Progenitor cell of endocrine pancreas (in vitro differentiated cells): ENCODE measurements around the gene GSE1. TPM values are rescaled to one million over a fixed set of nuclear protein-coding genes. Genes with fewer than 3 reads are reported as not detected.

ENCODE experiments used
- DNase-seq: peaks from one replicate; pipeline ENCODE4 v3.0.0; 2021; ENCODE audit warnings: low spot score; ENCODE audit not compliant: unreplicated experiment
- H3K27ac Mint-ChIP-seq: 2 replicates; pipeline ENCODE4 v1.8.0; 2021; ENCODE audit warnings: mild to moderate bottlenecking, moderate library complexity, mixed read lengths
- H3K27me3 Mint-ChIP-seq: 2 replicates; pipeline ENCODE4 v1.8.0; 2021; ENCODE audit warnings: mixed read lengths
- H3K36me3 Mint-ChIP-seq: 2 replicates; pipeline ENCODE4 v1.8.0; 2022; ENCODE audit warnings: mixed read lengths; ENCODE audit not compliant: insufficient read depth
- H3K4me1 Mint-ChIP-seq: 2 replicates; pipeline ENCODE4 v1.8.0; 2021; ENCODE audit warnings: low read depth, mixed read lengths
- H3K4me3 Mint-ChIP-seq: 2 replicates; pipeline ENCODE4 v1.8.0; 2021; ENCODE audit warnings: low read depth, mild to moderate bottlenecking, moderate library complexity, mixed read lengths
- H3K9me3 Mint-ChIP-seq: 2 replicates; pipeline ENCODE4 v1.8.0; 2021; ENCODE audit warnings: low read depth, mixed read lengths
- total RNA-seq: library from RNA; stranded (reverse); gene quantifications from 2 replicates; pipeline ENCODE4 v1.2.1, GENCODE V29; 2021
- TF ChIP-seq, protein P1 (sequence below): fragments of 200-600 bp; sonication (generic); IDR thresholded peaks from one replicate; pipeline ENCODE4 v1.5.0; 2021; ENCODE audit warnings: antibody characterized with exemption, mild to moderate bottlenecking; ENCODE audit not compliant: unreplicated experiment

GSE1 gene
- total RNA-seq, 1 donor from 2014 or later = 136 TPM

DNA sequence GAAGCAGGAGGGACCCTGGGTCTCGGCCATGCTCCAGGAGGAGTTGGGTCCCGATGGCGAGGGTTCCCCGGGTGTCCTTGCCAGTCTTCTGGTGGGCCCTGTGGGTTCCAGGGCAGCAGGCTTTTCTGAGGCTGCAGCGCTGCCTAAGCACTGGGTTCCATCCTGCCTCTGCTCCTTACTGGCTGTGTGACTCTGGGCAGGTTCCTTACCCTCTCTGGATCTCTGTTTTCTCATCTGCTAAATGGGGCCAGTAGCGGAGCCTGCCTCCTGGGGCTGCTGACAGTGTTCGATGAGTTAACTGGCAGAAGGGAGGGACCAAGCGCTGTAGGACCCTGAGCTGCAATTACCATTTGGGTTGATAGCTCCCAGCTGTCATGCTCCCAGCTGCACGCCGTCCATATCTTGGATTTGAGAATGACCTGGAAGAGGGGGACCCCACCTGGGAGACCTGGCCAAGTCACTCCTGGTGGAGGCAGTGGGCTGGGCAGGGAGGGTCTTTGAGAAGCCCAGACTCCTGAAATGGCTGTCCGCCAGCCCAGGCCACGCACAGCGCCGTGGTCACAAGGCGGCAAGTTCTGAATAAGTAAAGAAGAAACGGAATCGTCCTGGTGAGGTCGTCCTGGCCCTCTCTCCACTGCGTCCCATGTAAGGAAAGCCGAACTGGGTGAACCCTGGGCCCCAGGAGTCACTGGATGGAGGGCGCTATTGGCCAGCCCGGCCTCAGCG lies 47.2 kb upstream of the GSE1 start:
- Mint-ChIP-seq H3K27me3 (no peaks in the 10 kb centered on the region), H3K36me3 (no peaks in the 10 kb centered on the region), H3K27ac (peak overlapping the region; percentile 41), H3K4me1 (peaks cover 72% of the 10 kb centered on the region), H3K4me3 (no peak overlapping the region), H3K9me3 (no peaks in the 10 kb centered on the region)
- DNase-seq = no peak
- TF ChIP-seq, protein P1, sequence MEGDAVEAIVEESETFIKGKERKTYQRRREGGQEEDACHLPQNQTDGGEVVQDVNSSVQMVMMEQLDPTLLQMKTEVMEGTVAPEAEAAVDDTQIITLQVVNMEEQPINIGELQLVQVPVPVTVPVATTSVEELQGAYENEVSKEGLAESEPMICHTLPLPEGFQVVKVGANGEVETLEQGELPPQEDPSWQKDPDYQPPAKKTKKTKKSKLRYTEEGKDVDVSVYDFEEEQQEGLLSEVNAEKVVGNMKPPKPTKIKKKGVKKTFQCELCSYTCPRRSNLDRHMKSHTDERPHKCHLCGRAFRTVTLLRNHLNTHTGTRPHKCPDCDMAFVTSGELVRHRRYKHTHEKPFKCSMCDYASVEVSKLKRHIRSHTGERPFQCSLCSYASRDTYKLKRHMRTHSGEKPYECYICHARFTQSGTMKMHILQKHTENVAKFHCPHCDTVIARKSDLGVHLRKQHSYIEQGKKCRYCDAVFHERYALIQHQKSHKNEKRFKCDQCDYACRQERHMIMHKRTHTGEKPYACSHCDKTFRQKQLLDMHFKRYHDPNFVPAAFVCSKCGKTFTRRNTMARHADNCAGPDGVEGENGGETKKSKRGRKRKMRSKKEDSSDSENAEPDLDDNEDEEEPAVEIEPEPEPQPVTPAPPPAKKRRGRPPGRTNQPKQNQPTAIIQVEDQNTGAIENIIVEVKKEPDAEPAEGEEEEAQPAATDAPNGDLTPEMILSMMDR = no peak

DNA sequence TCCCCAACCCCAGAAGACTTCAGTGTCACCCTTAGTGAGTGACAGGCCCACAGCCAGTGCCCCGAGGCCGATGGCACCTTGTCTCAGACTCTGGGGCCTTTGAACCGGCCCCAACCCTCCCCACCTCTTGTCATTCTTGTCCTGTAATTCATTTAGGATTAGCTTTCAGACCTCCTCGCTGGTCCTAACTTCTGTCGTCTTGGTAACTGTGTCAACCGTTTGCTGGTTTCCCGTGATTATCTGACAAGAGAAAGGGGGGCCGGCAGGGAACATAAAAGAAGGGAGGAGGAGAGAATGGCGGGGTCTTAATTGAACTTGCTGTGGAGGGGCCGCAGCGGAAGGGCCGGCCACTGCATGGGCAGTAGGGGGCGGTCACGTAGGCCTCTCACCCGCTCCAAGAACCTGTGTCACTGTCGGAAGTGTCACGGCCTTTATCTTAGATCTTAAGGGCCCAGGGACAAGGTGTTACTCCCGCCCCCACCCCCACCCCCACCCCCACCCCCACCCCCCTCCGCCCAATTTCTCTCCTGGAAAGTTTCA lies 46.5 kb upstream of the GSE1 start:
- DNase-seq = no peak
- Mint-ChIP-seq H3K9me3 (no peaks in the 10 kb centered on the region), H3K4me1 (peaks cover 73% of the 10 kb centered on the region), H3K4me3 (peak overlapping the region; percentile 41), H3K27me3 (no peaks in the 10 kb centered on the region), H3K27ac (peak overlapping the region; percentile 71), H3K36me3 (no peaks in the 10 kb centered on the region)
- TF ChIP-seq, protein P1 = peak; percentile 52

DNA sequence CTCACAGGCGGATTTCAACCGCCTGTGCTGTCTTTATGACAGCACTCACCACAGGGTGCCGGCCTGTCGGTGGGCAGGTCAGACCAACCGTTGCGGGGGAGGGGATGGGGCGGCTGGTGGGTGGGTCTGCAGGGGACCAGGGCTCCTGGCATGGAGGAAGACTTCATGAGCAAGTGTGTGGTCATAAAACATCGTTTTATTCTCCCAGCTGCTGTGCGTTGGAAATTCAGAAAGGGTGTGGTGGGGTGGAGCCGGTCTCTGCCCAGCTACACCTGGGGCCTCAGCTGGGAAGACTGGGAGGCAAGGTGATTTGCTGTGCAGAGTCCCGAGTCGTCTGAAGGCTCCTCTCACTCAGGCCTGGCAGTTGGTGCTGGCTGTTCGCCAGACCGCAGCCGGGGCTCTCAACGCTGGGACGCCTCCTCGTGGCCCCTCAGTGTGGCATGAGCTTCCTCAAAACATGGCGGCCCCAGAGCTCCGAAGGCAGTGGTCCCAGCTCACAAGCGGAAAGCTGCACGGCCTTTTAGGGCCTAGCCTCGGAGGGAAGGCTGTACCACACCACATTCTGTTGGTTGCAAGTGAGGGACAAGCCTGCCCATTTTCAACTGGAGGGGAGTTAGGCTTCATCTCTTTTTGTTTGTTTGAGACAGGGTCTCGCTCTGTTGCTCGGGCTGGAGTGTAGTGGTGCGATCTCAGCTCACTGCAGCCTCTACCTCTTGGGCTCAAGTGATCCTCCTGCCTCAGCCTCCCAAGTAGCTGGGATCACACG lies 45.8 kb upstream of the GSE1 start:
- Mint-ChIP-seq H3K9me3 (no peaks in the 10 kb centered on the region), H3K27me3 (no peaks in the 10 kb centered on the region), H3K4me3 (no peak overlapping the region), H3K36me3 (no peaks in the 10 kb centered on the region), H3K4me1 (peaks cover 73% of the 10 kb centered on the region), H3K27ac (no peak overlapping the region)
- no peak for DNase-seq
- TF ChIP-seq, protein P1 = no peak

DNA sequence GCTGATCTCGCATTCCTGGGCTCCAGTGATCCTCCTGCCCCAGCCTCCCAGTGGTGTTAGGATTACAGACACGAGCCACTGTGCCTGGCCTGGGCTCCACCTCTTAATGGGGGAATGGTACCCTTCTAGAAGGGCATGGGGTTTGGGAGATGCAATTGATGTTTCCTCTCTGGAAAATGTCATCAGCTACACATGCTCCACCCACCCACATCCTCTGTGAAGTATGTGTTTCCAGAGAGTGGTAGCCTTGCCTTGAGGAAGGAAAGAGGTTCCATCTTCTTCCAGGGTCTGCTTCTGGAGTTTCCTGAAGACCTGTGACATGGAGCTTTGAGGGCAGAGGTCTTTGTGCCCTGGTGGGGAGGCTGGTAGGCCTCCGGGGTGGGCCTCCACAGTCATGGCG lies 45.2 kb upstream of the GSE1 start:
- H3K36me3 Mint-ChIP-seq = no peaks in the 10 kb centered on the region
- H3K27me3 Mint-ChIP-seq = no peaks in the 10 kb centered on the region
- peaks cover 66% of the 10 kb centered on the region for H3K4me1 Mint-ChIP-seq
- no peak for DNase-seq
- H3K4me3 Mint-ChIP-seq = no peak overlapping the region
- no peaks in the 10 kb centered on the region for H3K9me3 Mint-ChIP-seq
- TF ChIP-seq, protein P1 = no peak
- no peak overlapping the region for H3K27ac Mint-ChIP-seq

DNA sequence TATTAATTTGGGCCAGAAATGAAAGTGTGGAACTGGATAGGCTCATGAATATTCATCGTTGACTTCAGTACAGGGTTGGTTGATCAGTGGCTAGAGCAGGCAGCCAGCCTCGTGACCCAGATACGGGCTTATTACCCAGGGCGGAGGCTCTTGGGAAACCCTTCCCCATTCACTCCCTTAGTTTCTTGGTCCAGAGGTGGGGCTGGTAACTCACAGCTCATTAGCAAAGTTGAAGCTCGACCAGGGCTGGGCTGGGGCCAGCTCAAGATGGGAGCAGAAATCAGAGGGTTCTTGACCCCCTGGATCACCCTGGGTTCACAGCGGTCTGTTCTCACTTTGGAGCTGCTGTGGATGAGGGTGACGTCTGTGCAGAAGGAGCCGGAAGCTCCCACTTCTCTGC lies 44.6 kb upstream of the GSE1 start:
- H3K27ac Mint-ChIP-seq = no peak overlapping the region
- no peaks in the 10 kb centered on the region for H3K36me3 Mint-ChIP-seq
- peaks cover 61% of the 10 kb centered on the region for H3K4me1 Mint-ChIP-seq
- no peak overlapping the region for H3K4me3 Mint-ChIP-seq
- no peak for DNase-seq
- no peaks in the 10 kb centered on the region for H3K27me3 Mint-ChIP-seq
- no peaks in the 10 kb centered on the region for H3K9me3 Mint-ChIP-seq
- TF ChIP-seq, protein P1 = no peak
